Adrenal gland (tissue), 12 donors: ENCODE data around the gene EFS. TPM values are rescaled to one million over a fixed set of nuclear protein-coding genes. Genes with fewer than 3 reads are reported as not detected.

Experiments
- DNase-seq, 7 donors: peaks; one replicate each; pipeline ENCODE4 v3.0.0-alpha.2; 2019 to 2020
- H3K27ac ChIP-seq, 5 donors: fragments of 200-600 bp; sonication (generic) in 4 of 5; 1 replicate in 3 of 5; 2 replicates in 2 of 5; pipeline versions ENCODE4 v1.5.1 to v1.8.0; 2016 to 2020; ENCODE audit warnings: mild to moderate bottlenecking in 1 of 5
- H3K27me3 ChIP-seq: fragments of 200-600 bp; 2 replicates; pipeline ENCODE4 v1.8.0; 2021
- H3K36me3 ChIP-seq, 2 donors: fragments of 200-600 bp; replicated peaks in 1 of 2; 1 replicate in 1 of 2; 2 replicates in 1 of 2; pipeline versions ENCODE4 v1.5.1 to v1.8.0; 2018 to 2022
- H3K4me1 ChIP-seq, 2 donors: fragments of 200-600 bp; replicated peaks in 1 of 2; 1 replicate in 1 of 2; 2 replicates in 1 of 2; pipeline versions ENCODE4 v1.5.1 to v1.8.0; 2018 to 2021
- H3K4me3 ChIP-seq, 4 donors: fragments of 200-600 bp; sonication (generic) in 3 of 4; one replicate each; pipeline ENCODE4 v1.5.1; 2016 to 2018
- H3K9me3 ChIP-seq, 3 donors: fragments of 200-600 bp; sonication (generic) in 1 of 3; replicated peaks in 1 of 3; 1 replicate in 2 of 3; 2 replicates in 1 of 3; pipeline versions ENCODE4 v1.5.1 to v1.8.0; 2016 to 2021
- CTCF ChIP-seq, 6 experiments: fragments of 450-650 bp in 4 of 6; fragments of 200-600 bp in 2 of 6; sonication (generic) in 1 of 6; IDR thresholded peaks; 1 replicate in 5 of 6; 2 replicates in 1 of 6; pipeline versions ENCODE4 v1.5.1 to v1.8.0; 2016 to 2021; ENCODE audit warnings: antibody characterized with exemption in 6 of 6, mild to moderate bottlenecking in 2 of 6, moderate library complexity in 1 of 6
- POLR2A ChIP-seq, 2 donors: fragments of 450-650 bp; IDR thresholded peaks; one replicate each; pipeline ENCODE4 v1.6.1; 2017; ENCODE audit warnings: antibody characterized with exemption in 2 of 2, mild to moderate bottlenecking in 2 of 2, moderate library complexity in 1 of 2
- WGBS, 4 donors: extraction: QIAGEN DNeasy Blood & Tissue Kit in 2 of 4; methylation state at CpG; one replicate each; pipeline versions ENCODE4 v1.1.5 to v1.1.7; 2013 to 2017; 5-methylcytosine and 5-hydroxymethylcytosine counted together
- intact Hi-C, 2 donors: fragments of 100-400 bp; cut with DNase I; formaldehyde crosslinking; loops; one replicate each; pipeline versions ENCODE4 v1.14.1 to v1.15.0; 2022 to 2023
- polyA plus RNA-seq, 3 donors: library from polyadenylated mRNA; stranded (reverse); fragments of 200-250 nt in 2 of 3; fragments of 350-450 nt in 1 of 3; fragmentation: Illumina TruSeq in 1 of 3; extraction: RNeasy Lipid Tissue Mini Kit (QIAGEN cat#74804) in 1 of 3; gene quantifications; one replicate each; pipeline ENCODE4 v1.2.3, GENCODE V29; 2013 to 2014
- total RNA-seq, 9 donors: library from RNA; depleted of rRNA in 4 of 9; stranded (reverse); fragments of >200 nt in 4 of 9; fragments of 120-200 nt in 1 of 9; fragmentation: NEBNext Ultra II Directional in 1 of 9; extraction: Animal tissue kit (Norgen Biotek cat#: 25700) in 1 of 9; gene quantifications; one replicate each; pipeline versions ENCODE4 v1.1.0 to v1.2.4, GENCODE V29; 2013 to 2023
- donor health status: healthy with polysubstance abuse.
- donor health status: Bipolar disorder and iron deficiency.
- donor health status: DM: yes; HTN: yes; CAD: no.
- donor health status: DM: no; HTN: no; CAD: no.
- donor health status: DM: no; HTN: no; CAD: no.
- donor health status: DM: yes; HTN: yes; CAD: no.

Gene EFS
- total and polyA plus RNA-seq, 12 donors, result 2.1 to 49.4 (median 4.1) TPM

GRCh38 chr14:23353433-23353780, 11.6 kb downstream of the EFS start:
- 81 to 88% (median 84%) methylated on average over 5 of the region's 5 CpGs for WGBS, 4 donors
- peak overlapping the region in 1 of 5 donors; percentile 80 for H3K27ac ChIP-seq

GRCh38 chr14:23352506-23353432, 12.2 kb downstream of the EFS start, which contains the start of gene SLC22A17:
SLC22A17 (minus strand) TSS chr14:23352887.
- H3K27ac ChIP-seq, result peak within 1 kb of the TSS in 2 of 5 donors; percentile 70 to 80
- TF ChIP-seq CTCF (IDR thresholded peaks at IDR 0.05) (peak in 1 of 6 experiments; percentile 11), POLR2A (IDR thresholded peaks at IDR 0.05) (peak; percentile 77 to 84)

More at GRCh38 chr14:23353433-23353780, 11.6 kb downstream of the EFS start:
- intact Hi-C loops, result no loop called here
- Histone ChIP-seq H3K27me3 (peaks cover 11% of the 10 kb centered on the region), H3K36me3 (no peaks in the 10 kb centered on the region), H3K9me3 (no peaks in the 10 kb centered on the region), H3K4me3 (no peak overlapping the region), H3K4me1 (peaks cover 5 to 14% of the 10 kb centered on the region in 2 donors)
- DNase-seq, result peak in 1 of 7 donors; percentile 52
- no peak for TF ChIP-seq CTCF (IDR thresholded peaks at IDR 0.05)
- no peak for TF ChIP-seq POLR2A (IDR thresholded peaks at IDR 0.05)

GRCh38 chr14:23351681-23352505, 13.1 kb downstream of the EFS start:
- H3K4me3 ChIP-seq, result peak overlapping the region in 2 of 4 donors; percentile 1 to 73
- TF ChIP-seq POLR2A (IDR thresholded peaks at IDR 0.05), result no peak
- no peaks in the 10 kb centered on the region for H3K36me3 ChIP-seq
- peaks cover 5 to 14% of the 10 kb centered on the region in 2 donors for H3K4me1 ChIP-seq
- H3K27ac ChIP-seq, result peak overlapping the region in 2 of 5 donors; percentile 70 to 80
- intact Hi-C loops, result no loop called here
- peaks cover 11% of the 10 kb centered on the region for H3K27me3 ChIP-seq
- 9 to 30% (median 16%) methylated on average over 13 to 61 of the region's 61 CpGs for WGBS, 4 donors
- DNase-seq, result peak in 1 of 7 donors; percentile 50
- H3K9me3 ChIP-seq, result no peaks in the 10 kb centered on the region

More at GRCh38 chr14:23352506-23353432, 12.2 kb downstream of the EFS start, which contains the start of gene SLC22A17:
- intact Hi-C loops, result no loop called here
- peak within 1 kb of the TSS in 2 of 4 donors; percentile 1 to 73 for H3K4me3 ChIP-seq
- peaks cover 11% of the 10 kb centered on the region for H3K27me3 ChIP-seq
- no peaks in the 10 kb centered on the region for H3K36me3 ChIP-seq
- H3K4me1 ChIP-seq, result peaks cover 5 to 14% of the 10 kb centered on the region in 2 donors
- peak; percentile 77 to 94 (median 81) for DNase-seq
- no peaks in the 10 kb centered on the region for H3K9me3 ChIP-seq
- WGBS, 4 donors, result 1% methylated on average over 20 to 42 of the region's 42 CpGs

GRCh38 chr14:23349156-23349845, 15.7 kb downstream of the EFS start:
- peak in 1 of 7 donors; percentile 43 for DNase-seq
- TF ChIP-seq CTCF (IDR thresholded peaks at IDR 0.05) (no peak), POLR2A (IDR thresholded peaks at IDR 0.05) (no peak)
- peaks cover 5 to 14% of the 10 kb centered on the region in 2 donors for H3K4me1 ChIP-seq
- intact Hi-C loops, result loop anchor here in 1 of 2 donors (10.0 kb wide), 1 partner anchor 116 kb away; the partner anchor contains the start of gene NGDN
- H3K4me3 ChIP-seq, result no peak overlapping the region
- H3K27ac ChIP-seq, result no peak overlapping the region
- H3K36me3 ChIP-seq, result no peaks in the 10 kb centered on the region
- WGBS, 4 donors, result 81 to 90% (median 83%) methylated on average over 6 to 8 of the region's 8 CpGs
- no peaks in the 10 kb centered on the region for H3K9me3 ChIP-seq
- peaks cover 7% of the 10 kb centered on the region for H3K27me3 ChIP-seq
